NCI-H82 treated with DMSO at 0.1 percent for 48 hours (cell line): ENCODE results near the gene DDX5.
"Not testable (repeated sequence)": the region's sequence is repeated elsewhere in the genome, so short reads cannot be mapped to it uniquely, and the experiment has no call there.

ENCODE experiments used
- DNase-seq: peaks from one replicate; lab custom pipeline; 2025; ENCODE audit not compliant: unreplicated experiment; lab: John Stamatoyannopoulos, UW

The DDX5 gene

DNA sequence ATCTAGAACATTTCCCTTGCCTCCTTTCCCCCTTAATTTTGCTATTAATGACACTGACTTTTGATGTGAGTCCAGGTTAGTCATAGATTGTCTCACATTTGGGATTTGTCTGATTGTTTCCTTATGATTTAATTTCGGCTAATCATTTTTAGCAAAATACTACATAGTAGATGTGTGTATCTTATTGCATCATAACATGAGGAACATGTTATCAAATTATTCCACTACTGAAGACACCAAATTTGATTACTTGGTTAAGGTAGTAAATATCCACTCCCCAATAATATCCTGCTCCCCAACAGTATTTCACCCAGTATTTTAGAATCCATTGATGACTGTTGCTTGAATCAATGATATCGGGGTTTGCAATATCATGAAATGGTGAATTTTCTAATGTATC lies 12.0 kb downstream of the DDX5 start:
- DNase-seq, result no peak

DNA sequence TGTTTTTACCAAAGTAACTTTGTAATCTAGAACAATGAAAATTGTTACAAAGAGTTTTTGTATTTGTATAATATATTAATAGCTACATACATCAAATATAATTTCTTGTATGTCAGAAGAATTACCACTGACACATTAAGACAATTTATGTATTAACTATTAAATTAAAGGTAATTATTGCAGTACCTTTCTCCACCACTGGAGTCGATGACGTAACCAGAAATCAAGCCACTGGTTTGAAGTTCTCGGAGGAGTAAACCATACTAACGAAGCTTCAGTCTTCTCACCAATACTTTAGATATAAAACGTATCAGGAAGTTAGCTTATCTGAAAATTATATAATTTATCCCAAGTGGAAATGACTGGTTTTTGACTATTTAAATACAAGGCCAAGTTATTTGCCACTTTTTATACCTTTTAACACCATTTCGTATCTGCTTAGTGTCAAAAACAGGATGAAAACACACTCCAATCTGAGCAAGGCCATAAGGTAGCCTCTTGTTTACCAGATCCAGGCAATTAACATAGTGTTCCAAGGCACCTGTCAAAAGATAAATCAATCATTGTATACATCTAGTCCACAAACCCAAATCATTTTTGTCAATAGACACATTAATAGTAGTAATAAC lies 13.5 kb downstream of the DDX5 start:
- no peak for DNase-seq

DNA sequence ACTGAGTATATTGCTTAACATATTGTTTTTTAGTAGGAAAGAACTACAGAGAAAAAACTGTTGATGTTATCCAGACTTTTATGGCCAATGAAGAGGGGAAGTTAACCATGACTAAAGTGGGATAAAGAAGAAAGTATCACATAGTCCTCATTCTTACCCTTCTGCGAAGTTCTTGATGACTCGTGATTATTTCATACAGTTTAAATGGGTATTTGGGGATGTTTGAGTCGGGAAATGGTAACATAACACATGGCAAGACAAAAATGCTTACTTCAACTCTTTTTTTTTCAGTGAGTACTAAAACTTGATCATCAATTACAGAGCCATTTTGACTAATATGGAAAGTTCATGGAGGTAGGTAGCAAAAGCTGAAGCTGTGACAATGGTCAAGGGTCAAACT lies 14.1 kb downstream of the DDX5 start:
- DNase-seq, result no peak

DNA sequence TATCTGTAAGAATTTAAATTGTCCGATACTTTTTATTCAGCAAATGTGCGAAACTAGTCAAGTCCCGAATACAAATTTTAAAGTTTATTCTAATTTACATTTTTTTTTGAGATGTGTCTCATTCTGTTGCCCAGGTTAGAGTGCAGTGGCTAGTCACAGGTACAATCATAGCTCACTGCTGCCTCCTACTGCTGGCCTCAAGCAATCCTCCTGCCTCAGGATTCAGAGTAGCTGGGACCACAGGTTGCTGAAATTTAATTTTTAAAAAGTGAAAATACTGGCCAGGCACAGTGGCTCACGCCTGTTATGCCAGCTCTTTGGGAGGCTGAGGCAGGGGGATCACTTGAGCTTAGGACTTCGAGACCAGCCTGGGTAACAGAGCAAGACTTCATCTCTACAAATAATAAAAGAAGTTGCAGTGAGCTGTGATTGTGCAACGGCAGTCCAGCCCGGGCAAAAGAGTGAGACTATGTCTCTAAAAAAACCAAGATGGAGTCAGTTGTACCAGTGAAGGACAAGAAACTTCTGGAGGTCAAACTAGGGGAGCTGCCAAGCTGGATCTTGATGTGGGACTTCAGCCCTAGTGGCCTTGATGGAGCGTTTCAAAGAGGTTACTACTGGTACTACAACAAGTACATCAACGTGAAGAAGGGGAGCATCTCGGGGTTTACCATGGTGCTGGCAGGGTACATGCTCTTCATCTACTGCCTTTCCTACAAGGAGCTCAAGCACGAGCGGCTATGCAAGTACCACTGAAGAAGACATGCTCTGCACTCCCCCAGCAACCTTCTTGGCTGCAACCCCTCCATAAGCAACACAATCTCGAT lies 14.8 kb downstream of the DDX5 start:
- no peak for DNase-seq

DNA sequence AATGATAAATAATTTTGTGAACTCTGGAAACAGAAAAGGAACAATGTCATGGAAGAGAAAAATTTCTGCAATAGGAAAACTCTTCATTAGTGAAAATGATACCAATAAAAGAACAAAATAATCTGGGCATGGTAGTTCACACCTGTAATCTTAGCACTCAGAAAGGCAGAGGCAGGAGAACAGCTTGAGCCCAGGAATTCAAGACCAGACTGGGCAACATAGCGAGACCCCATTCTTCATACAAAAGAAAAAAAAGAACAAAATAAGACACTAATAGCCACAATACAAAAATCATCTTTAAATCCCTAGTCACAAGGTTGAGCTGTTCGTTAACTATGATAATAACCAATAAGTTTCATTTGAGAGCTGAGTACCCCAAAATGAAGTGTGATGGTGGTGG lies 17.8 kb downstream of the DDX5 start:
- no peak for DNase-seq

DNA sequence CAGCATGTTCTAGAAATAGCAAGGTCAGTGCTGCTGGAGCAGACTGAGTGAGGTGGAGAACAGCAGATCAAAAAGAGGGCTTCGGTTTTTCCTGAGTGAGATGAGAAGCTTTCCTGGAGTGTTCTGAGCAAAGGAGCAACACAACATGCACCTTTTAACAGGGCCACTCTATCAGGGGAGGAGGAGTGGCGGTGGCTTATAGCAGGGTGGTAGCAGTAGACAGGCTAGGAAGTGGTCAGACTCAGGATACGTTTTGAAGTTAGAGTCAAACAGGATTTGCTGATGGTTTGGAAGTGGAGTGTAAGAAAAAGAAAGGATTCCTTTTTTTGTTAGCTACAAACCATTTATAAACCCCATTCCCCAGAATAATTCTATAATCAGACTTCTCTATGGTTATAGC lies 21.7 kb downstream of the DDX5 start:
- no peak for DNase-seq

DNA sequence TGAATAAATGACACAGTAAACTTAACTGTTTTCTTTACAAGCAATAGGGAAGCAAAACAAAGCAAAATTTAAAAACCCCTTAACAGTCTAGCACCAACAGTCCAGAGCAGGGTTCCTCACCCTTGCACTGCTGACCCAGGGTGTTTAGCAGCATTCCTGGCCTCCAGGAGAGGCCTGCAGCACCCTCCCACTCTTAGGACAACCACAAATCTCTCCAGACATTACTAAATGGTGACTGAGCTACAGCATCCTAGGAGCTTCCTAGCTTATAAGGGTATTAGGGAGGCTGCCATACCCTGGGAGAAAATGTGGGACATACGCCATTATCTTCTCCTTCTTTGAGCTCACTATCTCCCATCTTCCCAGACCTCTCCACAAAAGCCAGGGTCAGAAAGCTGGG lies 25.1 kb downstream of the DDX5 start:
- DNase-seq, result no peak

DNA sequence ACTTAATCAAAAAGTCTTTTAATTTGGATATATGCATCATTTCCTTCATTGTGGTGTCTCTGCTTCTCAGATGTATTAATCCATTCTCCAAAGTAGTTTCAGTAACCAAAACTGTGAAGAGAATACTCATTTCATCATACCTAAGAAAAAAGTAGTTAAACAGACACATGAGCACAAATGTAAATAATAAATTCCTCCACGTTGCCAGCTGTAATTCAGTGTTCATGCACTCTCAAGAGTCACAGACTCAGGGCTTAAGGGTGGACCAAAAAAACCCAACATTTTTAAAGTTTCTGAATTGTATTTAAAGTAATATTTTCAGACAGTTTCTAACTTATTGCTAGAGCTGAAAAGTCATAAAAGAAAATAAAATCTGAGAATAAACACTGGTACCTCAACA lies 28.2 kb downstream of the DDX5 start:
- no peak for DNase-seq

DNA sequence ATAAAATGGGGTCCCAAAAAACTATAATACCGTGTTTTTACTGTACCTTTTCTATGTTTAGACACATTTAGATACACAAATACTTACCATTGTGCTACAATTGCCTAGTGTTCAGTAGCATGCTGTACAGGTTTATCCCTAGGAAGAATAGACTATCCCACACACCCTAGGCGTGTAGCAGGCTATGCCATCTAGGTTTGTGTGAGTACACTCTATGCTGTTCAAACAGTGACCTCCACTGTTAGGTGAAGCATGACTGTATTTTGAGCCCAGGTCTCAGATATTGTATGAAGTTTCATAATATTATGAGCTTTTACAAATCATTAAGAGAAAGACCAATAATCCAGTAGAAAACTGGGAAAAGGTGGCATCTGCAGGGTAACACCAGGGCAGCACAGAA lies 33.5 kb downstream of the DDX5 start:
- DNase-seq, result no peak

DNA sequence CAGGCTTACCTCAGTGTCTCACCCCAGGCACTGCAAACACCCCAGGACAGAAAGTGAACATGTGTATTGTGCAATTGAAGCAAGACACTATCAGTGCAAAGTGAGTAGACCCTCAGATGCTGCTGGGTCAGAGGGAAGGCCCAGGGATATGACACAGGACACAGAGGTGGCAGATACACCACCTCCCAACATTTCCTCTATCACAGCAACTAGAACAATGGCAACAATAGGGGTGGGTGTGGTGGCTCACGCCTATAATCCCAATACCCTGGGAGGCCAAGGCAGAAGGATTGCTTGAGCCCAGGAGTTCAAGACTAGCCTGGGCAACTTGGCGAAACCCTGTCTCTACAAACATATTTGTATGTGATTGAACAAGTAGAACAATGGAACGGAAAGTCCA lies 34.6 kb downstream of the DDX5 start:
- no peak for DNase-seq

DNA sequence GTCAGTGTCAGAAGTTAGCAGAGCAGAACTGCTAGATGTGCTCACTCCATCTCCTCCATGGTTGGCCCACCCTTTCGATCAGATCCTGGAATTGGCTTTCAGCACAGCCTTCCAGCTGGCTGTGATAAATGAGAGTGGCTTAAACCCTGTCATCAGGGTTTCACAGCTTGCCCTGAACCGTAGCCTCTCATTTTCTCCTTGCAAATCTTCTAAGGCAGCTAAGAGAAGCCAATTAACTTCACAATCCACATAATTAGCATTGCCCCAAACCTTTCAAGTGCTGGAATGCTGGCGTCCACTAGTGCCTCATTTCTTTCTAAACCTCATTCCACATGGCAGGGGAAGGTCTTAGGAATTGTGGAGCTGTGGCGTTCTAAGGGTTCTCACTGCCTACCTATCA lies 35.5 kb downstream of the DDX5 start:
- peak; percentile 65 for DNase-seq

DNA sequence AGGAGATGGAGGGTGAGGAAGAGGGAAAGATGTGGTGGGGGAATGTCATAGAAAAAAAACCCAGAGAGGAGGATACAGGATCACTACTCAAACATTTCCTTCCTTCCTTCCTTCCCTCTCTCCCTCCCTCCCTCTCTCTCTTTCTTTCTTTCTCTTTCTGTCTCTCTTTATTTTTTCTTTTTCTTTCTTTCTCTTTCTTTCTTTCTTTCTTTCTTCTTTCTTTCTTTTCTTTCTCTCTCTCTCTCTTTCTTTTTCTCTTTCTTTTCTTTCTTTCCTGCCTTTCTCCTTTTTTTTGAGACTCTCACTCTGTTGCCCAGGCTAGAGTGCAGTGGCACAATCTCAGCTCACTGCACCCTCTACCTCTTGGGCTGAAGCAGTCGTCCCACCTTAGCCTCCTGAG lies 39.3 kb downstream of the DDX5 start:
- DNase-seq, result not testable (repeated sequence)

DNA sequence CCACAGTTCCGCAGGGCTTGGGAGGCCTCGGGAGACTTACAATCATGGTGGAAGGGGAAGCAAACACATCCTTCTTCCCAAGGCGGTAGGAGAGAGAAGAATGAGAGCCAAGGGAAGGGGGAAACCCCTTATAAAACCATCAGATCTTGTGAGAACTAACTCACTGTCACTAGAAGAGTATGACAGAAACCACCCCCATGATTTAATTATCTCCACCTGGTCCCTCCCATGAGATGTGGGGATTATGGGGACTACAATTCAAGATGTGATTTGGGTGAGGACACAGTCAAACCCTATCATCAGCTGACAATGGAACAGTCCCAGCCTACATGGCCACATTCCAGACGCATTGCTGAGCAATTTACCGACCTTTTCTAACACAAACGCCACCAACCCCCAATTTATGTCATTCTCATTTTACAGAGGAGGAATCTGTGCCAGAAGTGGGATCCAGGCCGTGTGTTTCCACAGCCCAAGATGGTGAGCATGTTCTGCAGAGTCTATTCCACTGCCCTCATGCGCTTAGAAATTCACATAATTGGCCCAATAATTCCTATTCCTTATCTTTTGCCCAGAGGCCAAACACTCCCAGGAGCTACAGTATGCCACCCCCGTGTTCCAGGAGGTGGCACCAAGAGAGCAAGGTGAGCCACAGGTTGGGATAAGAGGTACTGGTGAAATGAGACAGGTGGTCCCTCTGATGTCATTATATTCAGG lies 39.9 kb downstream of the DDX5 start:
- DNase-seq, result no peak

DNA sequence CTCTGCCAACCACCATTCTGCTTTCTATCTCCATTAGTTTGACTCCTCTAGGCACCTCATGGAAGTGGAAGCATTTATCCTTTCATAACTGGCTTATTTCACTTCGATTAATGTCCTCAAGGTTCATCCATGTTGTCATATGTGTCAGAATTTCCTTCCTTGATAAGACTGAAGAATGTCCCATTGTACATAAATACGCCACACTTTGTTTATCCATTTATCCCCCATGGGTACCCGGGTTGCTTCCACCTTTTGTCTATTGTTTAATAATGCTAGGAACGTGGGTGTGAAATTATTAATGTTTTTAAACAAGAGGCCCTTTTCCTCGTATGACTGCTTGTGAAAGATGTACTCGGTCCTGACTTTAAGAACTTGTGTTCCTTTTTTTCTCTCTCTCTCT lies 44.3 kb downstream of the DDX5 start:
- no peak for DNase-seq

DNA sequence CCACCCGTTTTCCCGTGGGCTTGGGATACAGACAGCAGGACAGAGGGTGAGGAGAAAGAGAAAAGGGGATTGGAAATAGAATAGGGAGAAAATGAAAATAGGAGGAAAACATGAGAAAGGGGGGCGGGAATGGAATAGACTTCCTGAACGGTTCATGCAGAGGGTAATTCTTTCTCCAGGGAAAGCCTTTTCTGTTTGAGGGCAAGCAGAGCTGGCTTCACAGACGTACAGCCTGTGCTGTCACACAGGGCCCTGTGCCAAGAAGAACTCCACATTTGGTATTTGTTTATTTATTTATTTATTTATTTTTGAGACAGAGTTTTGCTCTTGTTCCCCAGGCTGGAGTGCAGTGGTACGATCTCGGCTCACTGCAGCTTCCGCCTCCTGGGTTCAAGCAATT lies 45.1 kb downstream of the DDX5 start:
- no peak for DNase-seq

DNA sequence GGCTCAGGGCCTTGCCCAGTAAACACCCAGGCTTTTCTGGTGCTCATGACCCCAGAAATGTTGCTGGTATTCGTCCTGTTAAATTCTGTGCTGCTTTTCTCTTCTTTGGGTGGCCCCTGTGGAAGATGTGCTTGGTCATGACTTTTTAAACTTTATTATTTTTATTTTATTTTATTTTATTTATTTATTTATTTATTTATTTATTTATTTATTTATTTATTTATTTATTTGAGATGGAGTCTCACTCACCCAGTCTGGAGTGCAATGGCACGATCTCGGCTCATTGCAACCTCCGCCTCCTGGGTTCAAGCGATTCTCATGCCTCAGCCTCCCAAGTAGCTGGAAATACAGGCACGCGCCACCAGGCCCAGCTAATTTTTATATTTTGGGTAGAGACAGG lies 46.3 kb downstream of the DDX5 start:
- DNase-seq, result not testable (repeated sequence)

DNA sequence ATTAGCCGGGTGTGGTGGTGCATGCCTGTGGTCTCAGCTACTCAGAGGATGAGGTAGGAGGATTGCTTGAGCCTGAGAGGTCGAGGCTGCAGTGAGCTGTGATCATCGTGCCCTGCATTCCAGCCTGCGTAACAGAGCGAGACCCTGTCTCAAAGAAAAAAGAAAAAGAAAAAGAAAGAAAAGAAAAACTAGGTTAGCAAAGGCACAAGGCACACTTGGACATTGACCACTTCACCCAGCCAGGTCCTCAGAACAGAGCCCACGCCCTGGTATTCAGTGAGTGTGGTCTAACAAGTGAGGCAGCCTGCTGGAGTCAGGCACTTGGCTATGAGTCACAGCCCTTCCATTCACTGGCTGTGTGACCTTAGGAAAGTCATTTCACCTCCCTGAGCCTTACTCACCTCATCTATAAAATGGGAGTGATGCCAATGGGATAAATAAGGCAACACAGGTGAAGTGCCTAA lies 46.8 kb downstream of the DDX5 start:
- no peak for DNase-seq

DNA sequence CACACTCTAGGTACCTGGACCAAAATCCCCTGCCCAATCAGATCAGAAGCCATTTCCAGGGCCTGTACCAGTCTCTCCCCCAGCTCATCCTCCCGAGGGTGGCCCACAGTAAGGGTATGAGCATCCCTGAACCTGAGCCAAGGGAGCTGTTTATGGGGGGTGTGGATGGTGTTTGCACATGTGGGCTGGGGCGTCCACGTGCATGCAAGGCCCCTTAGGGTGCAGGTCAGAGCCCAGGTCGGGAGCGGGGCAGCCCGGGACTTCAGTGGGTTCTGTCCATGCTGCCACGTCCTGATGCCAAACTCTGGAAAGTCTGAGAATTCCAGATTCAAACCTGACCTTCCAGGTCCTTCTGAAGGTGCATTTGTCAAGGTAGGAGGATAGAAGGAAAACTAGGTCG lies 47.3 kb downstream of the DDX5 start:
- no peak for DNase-seq

DNA sequence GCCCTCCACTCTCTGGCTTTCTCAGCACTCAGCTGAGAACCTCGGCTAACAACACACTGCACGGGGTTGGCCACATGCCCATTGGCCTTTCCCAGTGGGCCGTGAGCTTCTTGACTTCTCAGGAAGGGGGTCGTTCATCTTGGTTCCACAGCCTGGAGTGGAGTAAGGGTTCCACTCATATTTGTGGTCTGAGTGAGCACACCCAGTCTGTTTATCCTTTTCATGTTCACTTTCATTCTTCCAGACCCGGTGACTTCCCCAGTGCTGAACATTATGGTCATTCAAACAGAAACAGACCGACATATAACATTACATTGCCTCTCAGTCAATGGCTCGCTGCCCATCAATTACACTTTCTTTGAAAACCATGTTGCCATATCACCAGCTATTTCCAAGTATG lies 48.9 kb downstream of the DDX5 start:
- DNase-seq, result no peak

DNA sequence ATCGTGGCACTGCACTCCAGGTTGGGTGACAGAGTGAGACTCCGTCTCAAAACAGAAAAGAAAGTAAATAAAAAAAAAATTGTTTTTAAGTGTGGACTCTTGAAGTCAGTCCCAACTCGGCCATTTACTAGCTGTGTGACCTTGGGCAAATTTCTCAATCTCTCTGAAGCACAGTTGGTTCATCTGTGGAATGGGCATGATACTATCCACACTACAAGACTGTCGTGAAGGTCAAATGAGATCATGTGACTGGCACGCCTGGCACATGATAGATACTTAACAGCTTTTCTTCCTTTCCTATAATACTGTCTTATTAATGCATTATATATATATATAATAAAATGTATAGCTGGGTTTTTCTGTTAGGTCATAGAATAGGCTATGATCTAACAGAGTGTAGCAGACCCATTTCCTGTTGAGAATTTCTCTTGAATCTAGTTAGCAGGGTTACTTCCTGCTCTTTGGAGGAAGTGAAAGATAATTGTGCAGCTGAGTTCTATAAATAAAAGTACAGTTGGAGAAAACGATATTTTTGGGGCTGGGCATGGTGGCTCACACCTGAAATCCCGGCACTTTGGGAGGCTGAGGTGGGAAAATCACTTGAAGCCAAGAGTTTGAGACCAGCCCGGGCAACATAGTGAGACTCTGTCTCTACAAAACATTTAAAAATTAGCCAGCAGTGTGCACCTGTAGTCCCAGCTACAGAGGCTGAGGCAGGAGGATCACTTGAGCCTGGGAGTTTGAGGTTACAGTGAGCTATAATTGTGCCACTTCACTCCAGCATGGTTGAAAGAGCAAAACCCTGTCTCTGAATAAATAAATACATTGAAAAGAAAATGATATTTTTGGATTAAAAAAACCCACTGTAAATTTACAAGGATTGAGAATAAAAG lies 49.9 kb downstream of the DDX5 start:
- no peak for DNase-seq

DNA sequence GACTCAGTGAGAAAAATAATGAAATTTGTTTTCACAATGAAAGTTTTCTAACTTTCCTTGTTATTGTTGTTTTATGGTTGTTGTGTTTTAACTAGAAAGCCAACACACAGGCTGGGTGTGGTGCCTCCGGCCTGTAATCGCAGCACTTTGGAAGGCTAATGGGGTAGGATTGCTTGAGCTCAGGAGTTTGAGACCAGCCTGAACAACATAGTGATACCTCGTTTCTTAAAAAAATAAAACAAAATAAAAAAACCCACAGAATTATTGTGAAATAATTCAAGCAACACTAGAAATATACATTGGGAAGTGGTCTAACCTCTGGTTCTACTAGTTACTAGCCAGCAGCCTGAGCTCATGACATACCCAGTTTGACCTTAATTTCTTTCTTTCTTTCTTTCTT lies 56.5 kb downstream of the DDX5 start:
- DNase-seq, result no peak
